IPS-18a (cell line): ENCODE results near the gene OR1D5.

Source experiments
- H3K27ac ChIP-seq: one replicate; pipeline ENCODE4 v1.5.1; 2013; ENCODE audit warnings: low read length
- H3K27me3 ChIP-seq: one replicate; pipeline ENCODE4 v1.6.1; 2013; ENCODE audit warnings: mild to moderate bottlenecking, low read length; ENCODE audit not compliant: control insufficient read depth, insufficient read depth
- H3K36me3 ChIP-seq: one replicate; pipeline ENCODE4 v1.6.1; 2013; ENCODE audit warnings: low read depth, low read length; ENCODE audit not compliant: control insufficient read depth
- H3K4me1 ChIP-seq: one replicate; pipeline ENCODE4 v1.6.1; 2013; ENCODE audit warnings: low read depth, low read length; ENCODE audit not compliant: control insufficient read depth
- H3K4me3 ChIP-seq: one replicate; pipeline ENCODE4 v1.5.1; 2013; ENCODE audit warnings: low read length
- H3K9ac ChIP-seq: one replicate; pipeline ENCODE4 v1.6.1; 2013; ENCODE audit warnings: mild to moderate bottlenecking, low read length, moderate library complexity
- H3K9me3 ChIP-seq: one replicate; pipeline ENCODE4 v1.6.1; 2013; ENCODE audit warnings: low read depth, low read length; ENCODE audit not compliant: control insufficient read depth

OR1D5 gene

DNA sequence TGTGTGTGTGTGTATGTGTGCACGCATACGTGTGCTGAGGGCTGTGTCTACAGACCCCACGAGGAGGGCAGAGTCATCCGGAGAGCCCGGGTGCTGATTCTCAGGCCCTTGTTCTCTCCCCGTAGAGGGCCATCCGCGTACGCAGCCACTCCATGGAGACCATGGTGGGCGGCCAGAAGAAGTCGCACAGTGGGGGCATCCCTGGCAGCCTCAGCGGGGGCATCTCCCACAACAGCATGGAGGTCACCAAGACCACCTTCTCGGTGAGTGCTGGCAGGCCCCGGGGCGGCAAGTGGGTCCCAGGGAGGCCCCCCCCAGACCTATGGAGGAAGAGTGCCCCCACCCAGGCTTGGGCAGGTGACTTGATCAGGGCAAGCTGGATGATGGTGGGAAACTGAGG lies 45.5 kb downstream of the OR1D5 start:
- no peak overlapping the region for H3K9ac ChIP-seq
- H3K4me3 ChIP-seq, result no peak overlapping the region
- peaks cover 3% of the 10 kb centered on the region for H3K9me3 ChIP-seq
- no peaks in the 10 kb centered on the region for H3K27me3 ChIP-seq
- no peak overlapping the region for H3K27ac ChIP-seq
- H3K4me1 ChIP-seq, result no peaks in the 10 kb centered on the region
- no peaks in the 10 kb centered on the region for H3K36me3 ChIP-seq

DNA sequence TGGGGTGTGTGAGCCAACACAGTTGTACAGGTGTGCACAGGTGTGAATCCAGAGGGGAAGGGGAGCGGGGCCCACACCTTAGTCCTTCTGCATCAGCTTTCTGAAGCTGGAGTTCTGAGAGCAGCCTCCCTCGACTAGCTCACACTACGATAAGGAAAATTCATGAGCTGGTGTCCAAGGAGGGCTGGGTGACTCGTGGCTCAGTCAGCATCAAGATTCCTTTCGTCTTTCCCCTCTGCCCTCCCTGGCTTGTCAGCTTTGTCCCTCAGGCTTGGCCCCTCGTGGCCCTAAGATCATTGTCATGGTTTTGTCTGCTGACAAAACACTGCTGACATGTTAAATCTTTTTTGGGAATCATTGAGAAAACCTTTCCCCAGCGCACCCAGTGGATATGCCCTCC lies 47.5 kb downstream of the OR1D5 start:
- Histone ChIP-seq H3K4me3 (no peak overlapping the region), H3K27ac (no peak overlapping the region), H3K36me3 (no peaks in the 10 kb centered on the region), H3K27me3 (no peaks in the 10 kb centered on the region), H3K9me3 (no peaks in the 10 kb centered on the region), H3K9ac (no peak overlapping the region), H3K4me1 (no peaks in the 10 kb centered on the region)

DNA sequence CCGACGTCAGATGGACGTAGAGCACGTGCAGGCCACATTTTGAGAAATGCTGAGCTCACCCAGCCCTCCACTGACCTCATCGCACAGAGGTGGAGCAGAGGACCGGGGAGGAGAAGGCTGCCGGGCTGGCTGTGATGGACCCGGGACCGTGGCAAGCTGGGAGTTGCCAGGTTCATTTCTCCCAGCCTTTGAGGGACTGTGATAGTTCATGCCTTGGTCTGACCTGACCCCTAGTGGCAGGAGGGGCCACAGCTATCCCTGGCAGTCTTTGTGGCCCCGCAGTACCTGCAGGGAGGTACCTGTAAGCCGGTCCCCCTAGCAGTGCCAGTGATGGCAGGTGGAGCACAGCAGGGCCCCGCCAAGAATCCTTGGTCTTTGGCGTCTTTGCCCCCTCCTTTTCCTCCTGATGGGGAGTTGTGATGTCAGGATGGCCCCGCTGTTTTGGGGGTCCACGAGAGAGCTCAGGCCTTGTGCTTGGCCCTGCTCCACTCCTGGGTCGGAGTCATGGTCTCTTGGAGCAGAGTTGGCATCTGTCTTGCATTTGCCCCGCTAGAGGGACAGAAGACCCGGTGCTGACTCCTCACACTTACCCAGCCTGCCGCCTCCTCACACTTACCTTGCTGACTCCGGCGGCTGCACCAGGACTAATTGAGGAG lies 50.4 kb downstream of the OR1D5 start:
- Histone ChIP-seq H3K4me3 (no peak overlapping the region), H3K36me3 (peaks cover under 1% of the 10 kb centered on the region), H3K4me1 (no peaks in the 10 kb centered on the region), H3K27ac (no peak overlapping the region), H3K27me3 (no peaks in the 10 kb centered on the region), H3K9ac (no peak overlapping the region), H3K9me3 (no peaks in the 10 kb centered on the region)
